K562 (cell line): ENCODE results near the gene WDCP. TPM values are rescaled to one million over a fixed set of nuclear protein-coding genes. Genes with fewer than 3 reads are reported as not detected.

Experiments used
- ASH1L ChIP-seq: fragments of 450-650 bp; IDR thresholded peaks from 2 replicates; pipeline ENCODE4 v1.6.1; 2018; ENCODE audit warnings: borderline replicate concordance, mild to moderate bottlenecking, low read depth; ENCODE audit not compliant: partially characterized antibody
- ELF4 ChIP-seq: fragments of 450-650 bp; formaldehyde crosslinking; IDR thresholded peaks from 2 replicates; pipeline ENCODE4 v1.4.0; 2022; ENCODE audit warnings: missing genetic modification characterization
- GATA2 ChIP-seq: sonication (generic); formaldehyde crosslinking; IDR thresholded peaks from 2 replicates; pipeline ENCODE4 v1.4.0; 2020; ENCODE audit warnings: mild to moderate bottlenecking, missing genetic modification reagents
- JUNB ChIP-seq: fragments of 450-650 bp; formaldehyde crosslinking; conservative IDR thresholded peaks from 2 replicates; pipeline ENCODE4 v1.4.0; 2020; ENCODE audit warnings: mild to moderate bottlenecking
- NFIC ChIP-seq: fragments of 450-650 bp; IDR thresholded peaks from 2 replicates; pipeline ENCODE4 v1.6.1; 2017; ENCODE audit warnings: mild to moderate bottlenecking, inconsistent platforms
- PHB2 ChIP-seq: fragments of 450-650 bp; IDR thresholded peaks from 2 replicates; pipeline ENCODE4 v1.6.1; 2017; ENCODE audit warnings: low read depth
- POLR2H ChIP-seq: IDR thresholded peaks from 2 replicates; pipeline ENCODE4 v1.6.1; 2016; ENCODE audit warnings: missing genetic modification characterization, low read depth, mild to moderate bottlenecking, control low read depth, missing compliant biosample characterization, moderate library complexity
- RB1 ChIP-seq: fragments of 450-650 bp; IDR thresholded peaks from 2 replicates; pipeline ENCODE4 v1.6.1; 2017; ENCODE audit warnings: low read depth, mild to moderate bottlenecking
- SIRT6 ChIP-seq: IDR thresholded peaks from one replicate; pipeline ENCODE4 v1.6.1; 2012; ENCODE audit warnings: low read depth, mild to moderate bottlenecking, control low read depth, inconsistent platforms, low read length, moderate library complexity
- SMARCA5 ChIP-seq: fragments of 450-650 bp; IDR thresholded peaks from 2 replicates; pipeline ENCODE4 v1.6.1; 2016
- SRSF7 ChIP-seq: fragments of 200-400 bp; formaldehyde crosslinking; optimal IDR thresholded peaks from 2 replicates; pipeline ENCODE3; 2017; ENCODE audit warnings: mild to moderate bottlenecking, low read depth, low read length
- TBP ChIP-seq: optimal IDR thresholded peaks from 2 replicates; pipeline ENCODE3; 2011; ENCODE audit warnings: low read depth, low read length, improper control_type of control experiment
- TCF7 ChIP-seq: sonication (generic); IDR thresholded peaks from 2 replicates; pipeline ENCODE4 v1.6.1; 2016; ENCODE audit warnings: antibody characterized with exemption, borderline replicate concordance
- ZNF232 ChIP-seq: sonication (generic); formaldehyde crosslinking; IDR thresholded peaks from 2 replicates; pipeline ENCODE4 v1.8.0; 2022; ENCODE audit warnings: mild to moderate bottlenecking, missing genetic modification reagents
- polyA plus RNA-seq, 8 experiments: library from polyadenylated mRNA; depleted of rRNA in 4 of 8; stranded (reverse) in 5 of 8; unstranded in 3 of 8; fragments of >200 nt; fragmentation: Nextera tagmentation in 2 of 8; fragmentation: Illumina TruSeq in 1 of 8; extraction: Ambion mirVana in 2 of 8; extraction: Trizol in 1 of 8; gene quantifications; 2 replicates each; pipeline versions ENCODE4 v1.2.1 to v1.2.3, GENCODE V29; 2011 to 2014; ENCODE audit warnings: inconsistent platforms in 1 of 8, missing spikeins in 1 of 8
- total RNA-seq, 7 experiments: library from RNA; depleted of rRNA in 6 of 7; stranded (reverse); fragments of >200 nt in 6 of 7; fragmentation: Illumina TruSeq in 2 of 7; extraction: Trizol in 2 of 7; gene quantifications; 2 replicates each; pipeline versions ENCODE4 v1.2.1 to v1.2.3, GENCODE V29; 2011 to 2021; ENCODE audit warnings: low replicate concordance in 1 of 7
- TF ChIP-seq, protein P1 (sequence below), 2 experiments: fragments of 150-350 bp in 1 of 2; IDR thresholded peaks; 2 replicates each; pipeline ENCODE4 v1.6.1; 2012 to 2016; ENCODE audit warnings: low read depth in 2 of 2, low read length in 2 of 2, mild to moderate bottlenecking in 1 of 2, moderate library complexity in 1 of 2
- TF ChIP-seq, protein P2 (sequence below): fragments of 200-800 bp; sonication (Bioruptor generic); IDR thresholded peaks from 2 replicates; pipeline ENCODE4 v1.6.1; 2017; ENCODE audit warnings: missing genetic modification characterization, missing compliant biosample characterization
- TF ChIP-seq, protein P3 (sequence below): conservative IDR thresholded peaks from 2 replicates; pipeline ENCODE4 v1.6.1; 2011; ENCODE audit warnings: low read depth, mild to moderate bottlenecking, low read length; ENCODE audit not compliant: control insufficient read depth
- TF ChIP-seq, protein P4 (sequence below): sonication (generic); formaldehyde crosslinking; IDR thresholded peaks from 2 replicates; pipeline ENCODE4 v1.8.0; 2022; ENCODE audit warnings: mild to moderate bottlenecking, missing genetic modification reagents
- TF ChIP-seq, protein P5 (sequence below): fragments of 250-450 bp; sonication (Bioruptor Pico); IDR thresholded peaks from 2 replicates; pipeline ENCODE4 v1.8.0; 2021; ENCODE audit warnings: mild to moderate bottlenecking, moderate library complexity

WDCP gene
- total and polyA plus RNA-seq, 9 of the 15 experiments (the other 6 are each of a cell fraction or from before 2014, with no cell fraction given) = 10.1 to 41.4 (median 21.8) TPM

DNA sequence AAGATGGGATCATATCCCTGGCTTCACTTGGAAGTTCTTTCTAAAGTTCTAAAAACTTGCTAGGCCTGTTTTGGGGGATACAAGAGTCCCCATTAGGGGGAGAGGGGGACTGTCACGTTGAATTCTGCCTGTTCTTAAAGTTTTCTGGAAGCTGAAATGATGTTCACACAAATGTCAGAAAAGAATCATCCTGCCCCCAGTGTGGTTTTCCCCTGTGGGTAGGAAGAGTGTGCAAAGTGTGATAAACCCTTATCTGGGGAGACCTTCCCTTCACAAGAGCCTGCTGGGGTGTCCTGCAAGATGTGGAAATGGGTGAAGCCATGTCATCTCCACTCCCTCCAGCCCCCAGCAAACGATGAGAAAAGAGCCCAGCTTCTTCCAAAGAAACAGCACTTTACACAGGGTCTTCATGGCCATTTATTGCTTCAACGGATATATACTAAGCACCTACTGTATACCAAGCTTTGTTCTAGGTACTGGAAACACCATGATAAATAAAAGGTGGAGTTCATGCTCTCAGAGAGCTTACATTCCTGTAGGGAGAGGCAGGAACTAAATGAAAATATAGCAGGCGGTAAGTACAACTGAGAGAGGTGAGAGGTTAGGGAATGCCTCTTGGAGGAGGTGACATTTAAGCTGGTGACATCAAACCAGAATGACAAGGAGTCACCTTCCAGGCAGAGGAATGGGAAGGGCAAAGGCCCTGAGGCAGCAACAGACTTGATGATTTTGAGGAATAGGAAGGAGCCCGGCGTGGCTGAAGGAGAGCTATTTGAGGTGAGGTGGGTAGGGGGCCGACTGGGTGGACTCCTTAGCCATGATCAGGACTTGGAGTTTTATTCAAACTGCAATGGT lies 35.7 kb downstream of the WDCP start (continued):
- peak; percentile 91 for TF ChIP-seq NFIC
- peak; percentile 55 for TF ChIP-seq TBP
- TF ChIP-seq, protein P1, sequence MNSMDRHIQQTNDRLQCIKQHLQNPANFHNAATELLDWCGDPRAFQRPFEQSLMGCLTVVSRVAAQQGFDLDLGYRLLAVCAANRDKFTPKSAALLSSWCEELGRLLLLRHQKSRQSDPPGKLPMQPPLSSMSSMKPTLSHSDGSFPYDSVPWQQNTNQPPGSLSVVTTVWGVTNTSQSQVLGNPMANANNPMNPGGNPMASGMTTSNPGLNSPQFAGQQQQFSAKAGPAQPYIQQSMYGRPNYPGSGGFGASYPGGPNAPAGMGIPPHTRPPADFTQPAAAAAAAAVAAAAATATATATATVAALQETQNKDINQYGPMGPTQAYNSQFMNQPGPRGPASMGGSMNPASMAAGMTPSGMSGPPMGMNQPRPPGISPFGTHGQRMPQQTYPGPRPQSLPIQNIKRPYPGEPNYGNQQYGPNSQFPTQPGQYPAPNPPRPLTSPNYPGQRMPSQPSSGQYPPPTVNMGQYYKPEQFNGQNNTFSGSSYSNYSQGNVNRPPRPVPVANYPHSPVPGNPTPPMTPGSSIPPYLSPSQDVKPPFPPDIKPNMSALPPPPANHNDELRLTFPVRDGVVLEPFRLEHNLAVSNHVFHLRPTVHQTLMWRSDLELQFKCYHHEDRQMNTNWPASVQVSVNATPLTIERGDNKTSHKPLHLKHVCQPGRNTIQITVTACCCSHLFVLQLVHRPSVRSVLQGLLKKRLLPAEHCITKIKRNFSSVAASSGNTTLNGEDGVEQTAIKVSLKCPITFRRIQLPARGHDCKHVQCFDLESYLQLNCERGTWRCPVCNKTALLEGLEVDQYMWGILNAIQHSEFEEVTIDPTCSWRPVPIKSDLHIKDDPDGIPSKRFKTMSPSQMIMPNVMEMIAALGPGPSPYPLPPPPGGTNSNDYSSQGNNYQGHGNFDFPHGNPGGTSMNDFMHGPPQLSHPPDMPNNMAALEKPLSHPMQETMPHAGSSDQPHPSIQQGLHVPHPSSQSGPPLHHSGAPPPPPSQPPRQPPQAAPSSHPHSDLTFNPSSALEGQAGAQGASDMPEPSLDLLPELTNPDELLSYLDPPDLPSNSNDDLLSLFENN (IDR thresholded peaks at IDR 0.05; ENCODE audit: low read depth in 2 of 2, low read length in 2 of 2) = peak in 1 of 2 experiments; percentile 96; a peak in 2 of 4 replicates
- TF ChIP-seq, protein P2, sequence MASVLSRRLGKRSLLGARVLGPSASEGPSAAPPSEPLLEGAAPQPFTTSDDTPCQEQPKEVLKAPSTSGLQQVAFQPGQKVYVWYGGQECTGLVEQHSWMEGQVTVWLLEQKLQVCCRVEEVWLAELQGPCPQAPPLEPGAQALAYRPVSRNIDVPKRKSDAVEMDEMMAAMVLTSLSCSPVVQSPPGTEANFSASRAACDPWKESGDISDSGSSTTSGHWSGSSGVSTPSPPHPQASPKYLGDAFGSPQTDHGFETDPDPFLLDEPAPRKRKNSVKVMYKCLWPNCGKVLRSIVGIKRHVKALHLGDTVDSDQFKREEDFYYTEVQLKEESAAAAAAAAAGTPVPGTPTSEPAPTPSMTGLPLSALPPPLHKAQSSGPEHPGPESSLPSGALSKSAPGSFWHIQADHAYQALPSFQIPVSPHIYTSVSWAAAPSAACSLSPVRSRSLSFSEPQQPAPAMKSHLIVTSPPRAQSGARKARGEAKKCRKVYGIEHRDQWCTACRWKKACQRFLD (CRISPR knock-in tag) = peak; percentile 94; the same call in 1 of the 2 replicates
- TF ChIP-seq, protein P3, sequence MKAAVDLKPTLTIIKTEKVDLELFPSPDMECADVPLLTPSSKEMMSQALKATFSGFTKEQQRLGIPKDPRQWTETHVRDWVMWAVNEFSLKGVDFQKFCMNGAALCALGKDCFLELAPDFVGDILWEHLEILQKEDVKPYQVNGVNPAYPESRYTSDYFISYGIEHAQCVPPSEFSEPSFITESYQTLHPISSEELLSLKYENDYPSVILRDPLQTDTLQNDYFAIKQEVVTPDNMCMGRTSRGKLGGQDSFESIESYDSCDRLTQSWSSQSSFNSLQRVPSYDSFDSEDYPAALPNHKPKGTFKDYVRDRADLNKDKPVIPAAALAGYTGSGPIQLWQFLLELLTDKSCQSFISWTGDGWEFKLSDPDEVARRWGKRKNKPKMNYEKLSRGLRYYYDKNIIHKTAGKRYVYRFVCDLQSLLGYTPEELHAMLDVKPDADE = 0 out of 2 replicates have a peak, but pooled peaks have one; percentile 43
- TF ChIP-seq, protein P4, sequence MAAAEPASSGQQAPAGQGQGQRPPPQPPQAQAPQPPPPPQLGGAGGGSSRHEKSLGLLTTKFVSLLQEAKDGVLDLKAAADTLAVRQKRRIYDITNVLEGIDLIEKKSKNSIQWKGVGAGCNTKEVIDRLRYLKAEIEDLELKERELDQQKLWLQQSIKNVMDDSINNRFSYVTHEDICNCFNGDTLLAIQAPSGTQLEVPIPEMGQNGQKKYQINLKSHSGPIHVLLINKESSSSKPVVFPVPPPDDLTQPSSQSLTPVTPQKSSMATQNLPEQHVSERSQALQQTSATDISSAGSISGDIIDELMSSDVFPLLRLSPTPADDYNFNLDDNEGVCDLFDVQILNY (CRISPR knock-in tag) = no peak
- peak; percentile 76 for TF ChIP-seq POLR2H (tag)
- TF ChIP-seq RB1 = no peak
- peak; percentile 98 for TF ChIP-seq SMARCA5
- peak; percentile 92 for TF ChIP-seq PHB2
- no peak for TF ChIP-seq ZNF232
- peak; percentile 97 for TF ChIP-seq GATA2 (CRISPR knock-in tag)
- no peak for TF ChIP-seq SRSF7
- no peak for TF ChIP-seq ASH1L
- TF ChIP-seq ELF4 (CRISPR knock-in tag) = peak; percentile 89
- no peak for TF ChIP-seq JUNB (CRISPR knock-in tag)
- 0 out of 2 replicates have a peak, but pooled peaks have one; percentile 41 for TF ChIP-seq TCF7
- TF ChIP-seq, protein P5, sequence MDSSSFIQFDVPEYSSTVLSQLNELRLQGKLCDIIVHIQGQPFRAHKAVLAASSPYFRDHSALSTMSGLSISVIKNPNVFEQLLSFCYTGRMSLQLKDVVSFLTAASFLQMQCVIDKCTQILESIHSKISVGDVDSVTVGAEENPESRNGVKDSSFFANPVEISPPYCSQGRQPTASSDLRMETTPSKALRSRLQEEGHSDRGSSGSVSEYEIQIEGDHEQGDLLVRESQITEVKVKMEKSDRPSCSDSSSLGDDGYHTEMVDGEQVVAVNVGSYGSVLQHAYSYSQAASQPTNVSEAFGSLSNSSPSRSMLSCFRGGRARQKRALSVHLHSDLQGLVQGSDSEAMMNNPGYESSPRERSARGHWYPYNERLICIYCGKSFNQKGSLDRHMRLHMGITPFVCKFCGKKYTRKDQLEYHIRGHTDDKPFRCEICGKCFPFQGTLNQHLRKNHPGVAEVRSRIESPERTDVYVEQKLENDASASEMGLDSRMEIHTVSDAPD = no peak
- TF ChIP-seq SIRT6 = no peak
